SKM-1 (cell line): ENCODE results near the gene CACNA1H.

ENCODE experiments used
- DNase-seq: peaks from one replicate; lab custom pipeline; 2025; ENCODE audit not compliant: unreplicated experiment; lab: John Stamatoyannopoulos, UW

CACNA1H gene

GRCh38 chr16:1210461-1210860 lies 57.6 kb downstream of the CACNA1H start:
- DNase-seq: no peak

- no peak for DNase-seq
Observed at GRCh38 chr16:1211451-1212268, 58.8 kb downstream of the CACNA1H start.

GRCh38 chr16:1212616-1213194 lies 59.8 kb downstream of the CACNA1H start:
- DNase-seq: no peak

- no peak for DNase-seq
Observed at GRCh38 chr16:1213231-1213630, 60.3 kb downstream of the CACNA1H start.

- no peak for DNase-seq
Observed at GRCh38 chr16:1213796-1214372, 61.0 kb downstream of the CACNA1H start.

GRCh38 chr16:1214719-1215118 lies 61.8 kb downstream of the CACNA1H start:
- DNase-seq: no peak

- no peak for DNase-seq
Observed at GRCh38 chr16:1215574-1216295, 62.8 kb downstream of the CACNA1H start.

- no peak for DNase-seq
Observed at GRCh38 chr16:1216296-1216619, 63.4 kb downstream of the CACNA1H start.

- no peak for DNase-seq
Observed at GRCh38 chr16:1216681-1217400, 63.9 kb downstream of the CACNA1H start.

GRCh38 chr16:1217526-1217925 lies 64.6 kb downstream of the CACNA1H start:
- no peak for DNase-seq

- DNase-seq: no peak
Observed at GRCh38 chr16:1218061-1218929, 65.4 kb downstream of the CACNA1H start.

GRCh38 chr16:1218930-1219611 lies 66.2 kb downstream of the CACNA1H start:
- DNase-seq: no peak

GRCh38 chr16:1220098-1220728 lies 67.3 kb downstream of the CACNA1H start:
- DNase-seq: no peak

GRCh38 chr16:1220841-1221627 lies 68.1 kb downstream of the CACNA1H start:
- no peak for DNase-seq

- DNase-seq: no peak
Observed at GRCh38 chr16:1221628-1222552, 69.0 kb downstream of the CACNA1H start.

GRCh38 chr16:1222553-1223354 lies 69.8 kb downstream of the CACNA1H start:
- DNase-seq: no peak
